Karpas-422 (cell line): Measurements from ENCODE around the gene PJA1. TPM values are rescaled to one million over a fixed set of nuclear protein-coding genes. Genes with fewer than 3 reads are reported as not detected.

Experiments
- DNase-seq: peaks from one replicate; pipeline ENCODE4 v3.0.0-alpha.2; 2015
- H2AFZ ChIP-seq: fragments of 200-600 bp; sonication (generic); 2 replicates; pipeline ENCODE4 v1.6.1; 2014; ENCODE audit warnings: antibody characterized with exemption, low read length, mixed read lengths
- H3K27ac ChIP-seq: fragments of 200-600 bp; sonication (generic); 2 replicates; pipeline ENCODE4 v1.5.1; 2014; ENCODE audit warnings: mild to moderate bottlenecking, low read length, moderate library complexity
- H3K27me3 ChIP-seq: fragments of 200-600 bp; sonication (generic); 2 replicates; pipeline ENCODE4 v1.6.1; 2014; ENCODE audit warnings: low read length, mixed read lengths
- H3K36me3 ChIP-seq: fragments of 200-600 bp; sonication (generic); 2 replicates; pipeline ENCODE4 v1.6.1; 2014; ENCODE audit warnings: low read length, mixed read lengths; ENCODE audit not compliant: insufficient read depth
- H3K4me1 ChIP-seq: fragments of 200-600 bp; sonication (generic); 2 replicates; pipeline ENCODE4 v1.6.1; 2014; ENCODE audit warnings: mild to moderate bottlenecking, low read length, mixed read lengths
- H3K4me2 ChIP-seq: fragments of 200-600 bp; sonication (generic); 2 replicates; pipeline ENCODE4 v1.6.1; 2014; ENCODE audit warnings: low read length, low read depth, mild to moderate bottlenecking; ENCODE audit not compliant: poor library complexity, severe bottlenecking
- H3K4me3 ChIP-seq: fragments of 200-600 bp; sonication (generic); 2 replicates; pipeline ENCODE4 v1.5.1; 2014; ENCODE audit warnings: mild to moderate bottlenecking, antibody characterized with exemption, low read length, mixed read lengths
- H3K79me2 ChIP-seq: fragments of 200-600 bp; sonication (generic); 2 replicates; pipeline ENCODE4 v1.6.1; 2014; ENCODE audit warnings: mild to moderate bottlenecking, low read length, mixed read lengths
- H3K9ac ChIP-seq: fragments of 200-600 bp; sonication (generic); 2 replicates; pipeline ENCODE4 v1.6.0; 2014; ENCODE audit warnings: low read length
- H3K9me2 ChIP-seq: fragments of 200-600 bp; sonication (generic), shearing (Covaris generic); replicated peaks from 2 replicates; pipeline ENCODE4 v1.6.0; 2014; ENCODE audit warnings: mild to moderate bottlenecking, low read length, moderate library complexity; ENCODE audit not compliant: insufficient read depth
- H3K9me3 ChIP-seq: fragments of 300-700, 200-600 bp; sonication (generic); 2 replicates; pipeline ENCODE4 v1.6.1; 2014; ENCODE audit warnings: low read length, mixed read lengths
- H4K20me1 ChIP-seq: fragments of 200-600 bp; sonication (generic); 2 replicates; pipeline ENCODE4 v1.6.1; 2014; ENCODE audit warnings: mild to moderate bottlenecking, antibody characterized with exemption, low read length, low read depth; ENCODE audit not compliant: insufficient read depth
- total RNA-seq: library from RNA; depleted of rRNA; stranded (reverse); fragments of >200 nt; shearing (Covaris generic); gene quantifications from 2 replicates; pipeline ENCODE4 v1.2.3, GENCODE V29; 2014; ENCODE audit warnings: low replicate concordance

PJA1 gene
- total RNA-seq, 1 experiment from 2014 or later: 15.7 TPM

GRCh38 chrX:69144838-69145680 lies 20.2 kb downstream of the PJA1 start:
- Histone ChIP-seq H3K79me2 (no peaks in the 10 kb centered on the region), H3K9ac (no peak overlapping the region), H3K27me3 (no peaks in the 10 kb centered on the region), H3K9me2 (no peaks in the 10 kb centered on the region), H2AFZ (no peak overlapping the region), H3K4me3 (no peak overlapping the region), H3K27ac (no peak overlapping the region), H3K9me3 (no peaks in the 10 kb centered on the region), H3K4me1 (no peaks in the 10 kb centered on the region), H3K4me2 (no peak overlapping the region), H4K20me1 (no peaks in the 10 kb centered on the region), H3K36me3 (no peaks in the 10 kb centered on the region)
- DNase-seq: no peak

GRCh38 chrX:69143530-69143929 lies 21.7 kb downstream of the PJA1 start:
- H3K4me3 ChIP-seq: no peak overlapping the region

GRCh38 chrX:69142788-69143469 lies 22.3 kb downstream of the PJA1 start:
- DNase-seq: no peak
- H3K79me2 ChIP-seq: no peaks in the 10 kb centered on the region
- H3K27ac ChIP-seq: no peak overlapping the region
- H3K4me1 ChIP-seq: no peaks in the 10 kb centered on the region
- H2AFZ ChIP-seq: no peak overlapping the region
- H3K4me3 ChIP-seq: no peak overlapping the region
- no peaks in the 10 kb centered on the region for H4K20me1 ChIP-seq
- no peak overlapping the region for H3K4me2 ChIP-seq
- no peaks in the 10 kb centered on the region for H3K9me2 ChIP-seq
- H3K9me3 ChIP-seq: no peaks in the 10 kb centered on the region
- no peaks in the 10 kb centered on the region for H3K27me3 ChIP-seq
- H3K9ac ChIP-seq: no peak overlapping the region
- H3K36me3 ChIP-seq: no peaks in the 10 kb centered on the region

More at GRCh38 chrX:69143530-69143929, 21.7 kb downstream of the PJA1 start:
- H4K20me1 ChIP-seq: no peaks in the 10 kb centered on the region
- no peak overlapping the region for H3K27ac ChIP-seq
- H3K9ac ChIP-seq: no peak overlapping the region
- H3K36me3 ChIP-seq: no peaks in the 10 kb centered on the region
- no peaks in the 10 kb centered on the region for H3K27me3 ChIP-seq
- H3K79me2 ChIP-seq: no peaks in the 10 kb centered on the region
- no peaks in the 10 kb centered on the region for H3K9me3 ChIP-seq
- H3K4me1 ChIP-seq: no peaks in the 10 kb centered on the region
- no peaks in the 10 kb centered on the region for H3K9me2 ChIP-seq
- no peak for DNase-seq
- no peak overlapping the region for H3K4me2 ChIP-seq
- no peak overlapping the region for H2AFZ ChIP-seq

GRCh38 chrX:69140837-69141236 lies 24.4 kb downstream of the PJA1 start:
- Histone ChIP-seq H3K4me1 (no peaks in the 10 kb centered on the region), H3K27me3 (no peaks in the 10 kb centered on the region), H3K79me2 (no peaks in the 10 kb centered on the region), H3K36me3 (no peaks in the 10 kb centered on the region), H3K9ac (no peak overlapping the region), H4K20me1 (no peaks in the 10 kb centered on the region), H3K4me2 (no peak overlapping the region), H3K4me3 (no peak overlapping the region), H3K27ac (no peak overlapping the region), H3K9me2 (no peaks in the 10 kb centered on the region), H3K9me3 (no peaks in the 10 kb centered on the region), H2AFZ (no peak overlapping the region)
- DNase-seq: no peak

GRCh38 chrX:69139516-69139915 lies 25.7 kb downstream of the PJA1 start:
- Histone ChIP-seq H3K9ac (no peak overlapping the region), H3K27ac (no peak overlapping the region), H3K9me2 (no peaks in the 10 kb centered on the region), H2AFZ (no peak overlapping the region), H3K36me3 (no peaks in the 10 kb centered on the region), H3K4me3 (no peak overlapping the region), H3K9me3 (no peaks in the 10 kb centered on the region), H3K4me2 (no peak overlapping the region), H3K4me1 (no peaks in the 10 kb centered on the region), H3K27me3 (no peaks in the 10 kb centered on the region), H4K20me1 (no peaks in the 10 kb centered on the region), H3K79me2 (no peaks in the 10 kb centered on the region)
- no peak for DNase-seq

GRCh38 chrX:69138512-69138911 lies 26.7 kb downstream of the PJA1 start:
- H3K79me2 ChIP-seq: no peaks in the 10 kb centered on the region
- no peak overlapping the region for H3K4me2 ChIP-seq
- H3K27me3 ChIP-seq: no peaks in the 10 kb centered on the region
- no peaks in the 10 kb centered on the region for H4K20me1 ChIP-seq
- no peaks in the 10 kb centered on the region for H3K9me2 ChIP-seq
- H3K4me3 ChIP-seq: no peak overlapping the region
- no peak overlapping the region for H3K9ac ChIP-seq
- no peaks in the 10 kb centered on the region for H3K9me3 ChIP-seq
- H3K36me3 ChIP-seq: no peaks in the 10 kb centered on the region
- no peak overlapping the region for H2AFZ ChIP-seq
- DNase-seq: no peak
- H3K27ac ChIP-seq: no peak overlapping the region
- H3K4me1 ChIP-seq: no peaks in the 10 kb centered on the region

- H3K27me3 ChIP-seq: no peaks in the 10 kb centered on the region
- H3K79me2 ChIP-seq: no peaks in the 10 kb centered on the region
- H3K27ac ChIP-seq: no peak overlapping the region
- DNase-seq: no peak
- H3K9me3 ChIP-seq: no peaks in the 10 kb centered on the region
- H4K20me1 ChIP-seq: no peaks in the 10 kb centered on the region
- H3K9me2 ChIP-seq: no peaks in the 10 kb centered on the region
- H3K4me2 ChIP-seq: no peak overlapping the region
- no peak overlapping the region for H3K4me3 ChIP-seq
- H2AFZ ChIP-seq: no peak overlapping the region
- H3K36me3 ChIP-seq: no peaks in the 10 kb centered on the region
- no peaks in the 10 kb centered on the region for H3K4me1 ChIP-seq
- H3K9ac ChIP-seq: no peak overlapping the region
Measured at GRCh38 chrX:69138118-69138390, 27.2 kb downstream of the PJA1 start.

GRCh38 chrX:69137371-69138117 lies 27.7 kb downstream of the PJA1 start:
- Histone ChIP-seq H2AFZ (no peak overlapping the region), H4K20me1 (no peaks in the 10 kb centered on the region), H3K9ac (no peak overlapping the region)

More at GRCh38 chrX:69137371-69138117, 27.7 kb downstream of the PJA1 start:
- no peak for DNase-seq
- Histone ChIP-seq H3K9me3 (no peaks in the 10 kb centered on the region), H3K27me3 (no peaks in the 10 kb centered on the region), H3K9me2 (no peaks in the 10 kb centered on the region), H3K27ac (no peak overlapping the region), H3K4me2 (no peak overlapping the region), H3K79me2 (no peaks in the 10 kb centered on the region), H3K36me3 (no peaks in the 10 kb centered on the region), H3K4me3 (no peak overlapping the region), H3K4me1 (no peaks in the 10 kb centered on the region)
